ENCODE measurements around the gene SFT2D1. TPM values are rescaled to one million over a fixed set of nuclear protein-coding genes. Genes with fewer than 3 reads are reported as not detected.

The SFT2D1 gene
- polyA plus RNA-seq, 3 donors: 45.3 to 71.2 (median 62.6) TPM

- no peak overlapping the region for H3K27ac ChIP-seq (ENCODE audit: low read depth, low read length)
- 50 to 53% (median 53%) methylated on average over 18 of the region's 18 CpGs for WGBS, 3 donors
Observed at GRCh38 chr6:166313255-166314070, 28.9 kb downstream of the SFT2D1 start.

GRCh38 chr6:166312832-166313231 lies 29.5 kb downstream of the SFT2D1 start:
- WGBS, 3 donors: 66 to 78% (median 71%) methylated on average over 1 of the region's 1 CpG

GRCh38 chr6:166310634-166311033 lies 31.7 kb downstream of the SFT2D1 start:
- WGBS, 3 donors: 89 to 94% (median 92%) methylated on average over 12 of the region's 12 CpGs

More at GRCh38 chr6:166312832-166313231, 29.5 kb downstream of the SFT2D1 start:
- H3K27ac ChIP-seq (ENCODE audit: low read depth, low read length): no peak overlapping the region

GRCh38 chr6:166309977-166310376 lies 32.4 kb downstream of the SFT2D1 start:
- WGBS, 3 donors: 86 to 88% (median 88%) methylated on average over 9 of the region's 9 CpGs
- H3K27ac ChIP-seq (ENCODE audit: low read depth, low read length): no peak overlapping the region

More at GRCh38 chr6:166310634-166311033, 31.7 kb downstream of the SFT2D1 start:
- no peak overlapping the region for H3K27ac ChIP-seq (ENCODE audit: low read depth, low read length)

- no peak overlapping the region for H3K27ac ChIP-seq (ENCODE audit: low read depth, low read length)
- WGBS, 3 donors: 40 to 63% (median 55%) methylated on average over 11 of the region's 11 CpGs
Observed at GRCh38 chr6:166308769-166309589, 33.4 kb downstream of the SFT2D1 start.

- WGBS, 3 donors: 2 to 3% (median 3%) methylated on average over 47 to 74 of the region's 74 CpGs
- H3K27ac ChIP-seq (ENCODE audit: low read depth, low read length): no peak within 1 kb of the TSS
Observed at GRCh38 chr6:166308033-166308768, 34.1 kb downstream of the SFT2D1 start, which contains the start of gene PRR18. TSS of gene PRR18 (minus strand) at chr6:166308392. CDS start at chr6:166308142, 250 bp downstream.

- WGBS, 3 donors: 3% methylated on average over 83 to 115 of the region's 115 CpGs
- no peak overlapping the region for H3K27ac ChIP-seq (ENCODE audit: low read depth, low read length)
Observed at GRCh38 chr6:166307082-166308032, 35.0 kb downstream of the SFT2D1 start.

GRCh38 chr6:166306378-166307081 lies 35.8 kb downstream of the SFT2D1 start:
- H3K27ac ChIP-seq (ENCODE audit: low read depth, low read length): no peak overlapping the region
- 49 to 53% (median 51%) methylated on average over 34 of the region's 34 CpGs for WGBS, 3 donors

GRCh38 chr6:166305562-166306117 lies 36.7 kb downstream of the SFT2D1 start:
- WGBS, 3 donors: 62 to 71% (median 67%) methylated on average over 10 of the region's 10 CpGs
- H3K27ac ChIP-seq (ENCODE audit: low read depth, low read length): no peak overlapping the region

- WGBS, 3 donors: 73 to 89% (median 85%) methylated on average over 3 of the region's 3 CpGs
- H3K27ac ChIP-seq (ENCODE audit: low read depth, low read length): no peak overlapping the region
Observed at GRCh38 chr6:166304106-166304505, 38.2 kb downstream of the SFT2D1 start.

GRCh38 chr6:166301611-166302529 lies 40.5 kb downstream of the SFT2D1 start:
- WGBS, 3 donors: 85 to 90% (median 88%) methylated on average over 17 of the region's 17 CpGs

GRCh38 chr6:166300357-166300987 lies 41.9 kb downstream of the SFT2D1 start:
- no peak overlapping the region for H3K27ac ChIP-seq (ENCODE audit: low read depth, low read length)
- 80 to 84% (median 81%) methylated on average over 9 of the region's 9 CpGs for WGBS, 3 donors

More at GRCh38 chr6:166301611-166302529, 40.5 kb downstream of the SFT2D1 start:
- no peak overlapping the region for H3K27ac ChIP-seq (ENCODE audit: low read depth, low read length)

GRCh38 chr6:166297606-166298005 lies 44.7 kb downstream of the SFT2D1 start:
- WGBS, 3 donors: 90 to 94% (median 94%) methylated on average over 23 of the region's 23 CpGs
- no peak overlapping the region for H3K27ac ChIP-seq (ENCODE audit: low read depth, low read length)

- WGBS, 3 donors: 69 to 83% (median 83%) methylated on average over 10 of the region's 10 CpGs
- H3K27ac ChIP-seq (ENCODE audit: low read depth, low read length): no peak overlapping the region
Observed at GRCh38 chr6:166296035-166296883, 46.1 kb downstream of the SFT2D1 start.
